Measurements from ENCODE around the gene GMDS.

Gene GMDS

GRCh38 chr6:1744543-1744942 is 500.9 kb downstream of the GMDS start:
- no peaks in the 10 kb centered on the region for H4K20me1 ChIP-seq (ENCODE audit: insufficient read depth)
- H3K4me3 ChIP-seq (IDR thresholded peaks at IDR 0.05; ENCODE audit: insufficient read depth, low read depth, low read length) = no peak overlapping the region
- H3K27me3 ChIP-seq (ENCODE audit: insufficient read depth, low read depth) = no peaks in the 10 kb centered on the region
- no peaks in the 10 kb centered on the region for H3K79me2 ChIP-seq (ENCODE audit: insufficient read depth, low read depth)
- H3K4me1 ChIP-seq (ENCODE audit: low read depth, poor library complexity, severe bottlenecking) = peaks cover 6% of the 10 kb centered on the region
- no peaks in the 10 kb centered on the region; the same call in 1 of the 2 replicates for H3K36me3 ChIP-seq (ENCODE audit: insufficient read depth)
- H3K9ac ChIP-seq = no peak overlapping the region
- no peak overlapping the region for H3K27ac ChIP-seq
- TF ChIP-seq CTCF (conservative IDR thresholded peaks at IDR 0.05; ENCODE audit: low read depth, low read length) = no peak
- H2AFZ ChIP-seq (ENCODE audit: low read depth) = no peak overlapping the region
- H3K4me2 ChIP-seq = no peak overlapping the region

- H3K4me1 ChIP-seq (ENCODE audit: low read depth, poor library complexity, severe bottlenecking) = peaks cover 7% of the 10 kb centered on the region
- H3K4me3 ChIP-seq (IDR thresholded peaks at IDR 0.05; ENCODE audit: insufficient read depth, low read depth, low read length) = no peak overlapping the region
- no peak overlapping the region for H2AFZ ChIP-seq (ENCODE audit: low read depth)
- no peaks in the 10 kb centered on the region for H3K36me3 ChIP-seq (ENCODE audit: insufficient read depth)
- no peak overlapping the region for H3K4me2 ChIP-seq
- no peaks in the 10 kb centered on the region for H4K20me1 ChIP-seq (ENCODE audit: insufficient read depth)
- H3K79me2 ChIP-seq (ENCODE audit: insufficient read depth, low read depth) = no peaks in the 10 kb centered on the region
- TF ChIP-seq CTCF (conservative IDR thresholded peaks at IDR 0.05; ENCODE audit: low read depth, low read length) = no peak
- no peaks in the 10 kb centered on the region for H3K27me3 ChIP-seq (ENCODE audit: insufficient read depth, low read depth)
- no peak overlapping the region for H3K9ac ChIP-seq
- no peak overlapping the region for H3K27ac ChIP-seq
These were observed 505.7 kb downstream of the GMDS start for GRCh38 chr6:1739680-1740079.

GRCh38 chr6:1739220-1739619 is 506.2 kb downstream of the GMDS start:
- no peak overlapping the region for H3K27ac ChIP-seq
- no peak overlapping the region for H2AFZ ChIP-seq (ENCODE audit: low read depth)
- H3K4me3 ChIP-seq (IDR thresholded peaks at IDR 0.05; ENCODE audit: insufficient read depth, low read depth, low read length) = no peak overlapping the region
- no peaks in the 10 kb centered on the region for H3K27me3 ChIP-seq (ENCODE audit: insufficient read depth, low read depth)
- H3K9ac ChIP-seq = no peak overlapping the region
- peaks cover 7% of the 10 kb centered on the region for H3K4me1 ChIP-seq (ENCODE audit: low read depth, poor library complexity, severe bottlenecking)
- no peaks in the 10 kb centered on the region for H3K79me2 ChIP-seq (ENCODE audit: insufficient read depth, low read depth)
- no peak for TF ChIP-seq CTCF (conservative IDR thresholded peaks at IDR 0.05; ENCODE audit: low read depth, low read length)
- H3K4me2 ChIP-seq = no peak overlapping the region
- no peaks in the 10 kb centered on the region for H4K20me1 ChIP-seq (ENCODE audit: insufficient read depth)
- H3K36me3 ChIP-seq (ENCODE audit: insufficient read depth) = no peaks in the 10 kb centered on the region

GRCh38 chr6:1738558-1739081 is 506.8 kb downstream of the GMDS start:
- H3K27me3 ChIP-seq (ENCODE audit: insufficient read depth, low read depth) = no peaks in the 10 kb centered on the region
- peaks cover 7% of the 10 kb centered on the region for H3K4me1 ChIP-seq (ENCODE audit: low read depth, poor library complexity, severe bottlenecking)
- TF ChIP-seq CTCF (conservative IDR thresholded peaks at IDR 0.05; ENCODE audit: low read depth, low read length) = no peak
- no peak overlapping the region for H3K4me3 ChIP-seq (IDR thresholded peaks at IDR 0.05; ENCODE audit: insufficient read depth, low read depth, low read length)
- H3K9ac ChIP-seq = no peak overlapping the region
- no peaks in the 10 kb centered on the region for H3K36me3 ChIP-seq (ENCODE audit: insufficient read depth)
- H3K79me2 ChIP-seq (ENCODE audit: insufficient read depth, low read depth) = no peaks in the 10 kb centered on the region
- H3K4me2 ChIP-seq = no peak overlapping the region
- H2AFZ ChIP-seq (ENCODE audit: low read depth) = no peak overlapping the region
- H4K20me1 ChIP-seq (ENCODE audit: insufficient read depth) = no peaks in the 10 kb centered on the region
- H3K27ac ChIP-seq = no peak overlapping the region

All from KMS-11 (cell line).